NCI-H146 treated with DMSO at 0.1 percent for 48 hours (cell line): ENCODE measurements around the gene NOS2.
"Not testable (repeated sequence)": the region's sequence is repeated elsewhere in the genome, so short reads cannot be mapped to it uniquely, and the experiment has no call there.

ENCODE experiments used
- DNase-seq: peaks from one replicate; lab custom pipeline; 2025; ENCODE audit not compliant: unreplicated experiment; lab: John Stamatoyannopoulos, UW

NOS2 gene

DNA sequence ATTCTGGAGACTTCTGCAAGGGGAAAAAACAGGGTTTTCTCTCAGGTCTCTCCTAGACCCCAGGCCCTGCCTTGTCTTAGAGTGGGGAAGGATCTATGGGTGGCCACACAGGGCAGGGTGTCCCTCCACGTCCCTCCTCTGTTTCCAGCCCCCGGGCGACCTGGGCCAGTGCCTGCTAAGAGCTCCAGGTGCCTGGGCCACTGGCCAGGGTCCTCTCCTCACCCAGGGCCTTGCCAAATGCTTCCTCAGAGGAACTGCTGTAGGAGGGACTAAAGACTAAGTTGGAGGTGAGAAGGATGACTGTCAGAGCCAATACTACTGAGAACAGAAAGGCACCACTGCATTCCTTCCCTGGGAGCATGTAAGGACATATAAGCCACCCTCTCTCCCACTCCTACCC, 11.4 kb downstream of the NOS2 start:
- DNase-seq: no peak

DNA sequence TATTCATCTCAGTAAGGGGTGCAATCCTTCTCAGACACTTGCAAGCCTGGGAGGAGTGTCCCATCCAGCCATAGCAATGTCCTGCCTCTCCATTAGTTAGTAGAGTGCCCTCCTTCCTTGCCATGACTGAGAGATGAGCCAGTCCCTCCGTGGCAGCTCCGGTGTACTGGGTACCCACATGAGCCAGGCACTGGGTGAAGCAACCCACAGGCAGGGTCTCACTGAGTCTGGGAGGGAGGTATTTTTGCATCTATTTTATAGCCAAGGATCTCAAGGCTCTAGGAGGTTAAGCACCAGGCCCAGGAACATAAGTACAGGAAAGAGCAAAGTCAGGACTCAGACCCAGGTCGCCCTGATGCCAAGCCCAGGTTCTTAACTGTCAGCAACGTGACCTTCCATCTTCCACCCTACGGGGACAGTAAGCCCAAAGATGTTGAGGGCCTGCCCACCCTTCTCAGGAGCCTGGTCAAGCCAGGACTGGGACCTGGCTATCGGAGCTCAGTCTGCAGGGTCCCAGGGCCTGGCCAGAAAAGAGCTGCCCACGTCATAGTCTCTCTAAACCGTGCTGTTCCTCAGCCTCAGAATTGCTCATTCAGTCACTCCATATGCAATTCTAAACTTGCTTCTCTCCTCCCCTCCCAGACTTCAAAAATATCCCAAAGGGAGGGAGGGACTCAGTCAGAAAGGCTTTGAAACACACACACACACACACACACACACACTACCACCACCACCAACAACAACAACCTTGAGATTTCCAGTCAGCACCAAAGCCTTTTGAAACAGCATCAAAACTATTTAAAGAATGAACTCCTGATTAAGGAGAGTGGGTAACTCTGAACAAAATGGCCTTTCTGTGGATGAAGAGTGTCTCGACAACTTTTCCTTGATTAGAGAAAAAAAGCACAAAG, 16.6 kb downstream of the NOS2 start:
- DNase-seq: no peak

DNA sequence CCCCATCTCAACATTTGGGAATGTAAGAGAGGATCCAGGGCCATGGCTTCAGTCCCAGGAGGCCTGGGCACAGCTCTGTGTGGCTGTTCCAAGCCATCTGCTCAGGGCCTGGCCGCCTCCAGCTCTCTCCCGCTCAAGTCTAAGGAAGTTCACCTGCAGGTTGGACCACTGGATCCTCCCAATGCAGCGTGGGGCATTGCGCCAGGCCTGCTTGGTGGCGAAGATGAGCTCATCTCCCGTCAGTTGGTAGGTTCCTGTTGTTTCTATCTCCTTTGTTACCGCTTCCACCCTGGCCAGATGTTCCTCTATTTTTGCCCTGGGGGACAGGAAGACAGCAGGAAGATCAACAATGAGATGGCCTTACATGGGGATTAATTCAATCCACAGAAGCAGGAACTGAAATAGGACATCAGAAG, 17.5 kb downstream of the NOS2 start:
- DNase-seq: no peak

DNA sequence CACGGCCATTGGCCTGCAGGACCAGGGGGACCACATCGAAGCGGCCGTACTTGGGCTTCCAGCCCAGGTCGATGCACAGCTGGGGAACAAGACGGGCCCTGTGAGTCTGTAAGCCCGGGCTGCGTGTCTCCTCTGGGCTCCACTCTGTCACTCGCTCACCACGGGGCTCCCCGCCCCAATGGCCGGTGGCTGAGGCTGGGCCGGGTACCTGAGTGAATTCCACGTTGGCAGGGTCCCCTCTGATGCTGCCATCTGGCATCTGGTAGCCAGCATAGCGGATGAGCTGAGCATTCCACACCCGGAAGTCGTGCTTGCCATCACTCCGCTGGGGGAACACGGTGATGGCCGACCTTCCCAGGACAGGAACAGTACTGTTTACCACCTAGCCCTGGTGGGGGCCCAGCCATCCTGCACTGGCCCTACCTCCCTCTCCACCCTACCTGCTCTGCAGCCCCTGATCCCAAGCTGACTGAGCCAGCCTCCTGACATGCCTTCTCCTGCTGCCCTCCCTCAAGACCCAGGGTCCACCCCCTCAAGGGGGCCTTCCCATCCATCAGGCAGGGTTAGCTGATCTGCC, 19.4 kb downstream of the NOS2 start:
- no peak for DNase-seq

DNA sequence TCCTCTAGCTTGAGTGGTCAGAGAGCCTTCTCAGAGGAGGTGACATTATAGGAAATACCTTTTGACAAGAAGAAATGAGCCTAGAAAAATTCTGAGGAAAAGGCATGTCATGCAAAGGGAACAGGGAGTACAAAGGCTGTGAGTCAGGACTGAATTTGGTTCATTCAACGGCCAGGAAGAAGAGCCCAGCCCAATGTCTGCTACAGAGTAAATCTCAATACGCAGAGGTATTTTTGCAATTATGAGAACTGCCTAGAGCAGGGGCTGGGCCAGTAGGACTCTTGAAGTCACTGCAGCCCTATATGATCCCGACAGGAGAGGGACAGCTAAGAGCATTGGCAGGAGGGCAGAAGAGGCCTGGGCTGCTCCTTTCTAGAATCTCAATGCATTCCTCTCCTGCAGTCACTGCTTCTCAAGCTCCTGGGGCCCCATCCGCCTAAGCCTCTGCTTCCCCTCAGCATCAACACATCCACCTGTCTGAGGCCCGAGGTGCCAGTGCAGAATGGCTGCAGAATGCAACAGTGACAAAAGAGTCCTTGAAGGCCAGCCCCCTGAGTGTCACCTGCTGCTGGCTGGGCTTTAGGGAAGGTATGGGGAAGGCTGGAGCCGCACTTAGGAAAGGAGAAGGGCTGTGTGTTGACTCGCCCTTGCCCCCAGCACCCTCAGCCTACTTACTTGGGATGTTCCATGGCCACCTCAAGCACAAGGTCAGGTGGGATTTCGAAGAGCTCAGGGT, 20.1 kb downstream of the NOS2 start:
- no peak for DNase-seq

DNA sequence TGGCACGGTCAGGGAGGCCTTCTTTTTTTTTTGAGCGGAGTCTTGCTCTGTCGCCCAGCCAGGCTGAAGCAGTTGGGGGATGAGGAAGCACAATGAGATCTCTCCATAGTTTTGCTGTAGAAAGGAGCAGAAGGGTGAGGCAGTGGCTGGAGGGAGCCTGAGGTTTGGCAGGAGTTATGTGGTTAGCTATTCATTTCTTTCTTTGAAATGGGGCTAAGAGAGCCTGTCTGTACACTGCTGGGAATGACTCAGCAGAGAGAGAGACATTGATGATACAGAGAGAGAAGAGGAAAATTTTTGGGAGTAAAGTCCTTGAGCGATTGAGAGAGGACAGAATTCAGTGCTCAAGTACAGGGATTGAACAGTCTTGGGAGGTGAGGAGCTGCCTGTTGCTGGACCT, 22.1 kb downstream of the NOS2 start:
- no peak for DNase-seq

DNA sequence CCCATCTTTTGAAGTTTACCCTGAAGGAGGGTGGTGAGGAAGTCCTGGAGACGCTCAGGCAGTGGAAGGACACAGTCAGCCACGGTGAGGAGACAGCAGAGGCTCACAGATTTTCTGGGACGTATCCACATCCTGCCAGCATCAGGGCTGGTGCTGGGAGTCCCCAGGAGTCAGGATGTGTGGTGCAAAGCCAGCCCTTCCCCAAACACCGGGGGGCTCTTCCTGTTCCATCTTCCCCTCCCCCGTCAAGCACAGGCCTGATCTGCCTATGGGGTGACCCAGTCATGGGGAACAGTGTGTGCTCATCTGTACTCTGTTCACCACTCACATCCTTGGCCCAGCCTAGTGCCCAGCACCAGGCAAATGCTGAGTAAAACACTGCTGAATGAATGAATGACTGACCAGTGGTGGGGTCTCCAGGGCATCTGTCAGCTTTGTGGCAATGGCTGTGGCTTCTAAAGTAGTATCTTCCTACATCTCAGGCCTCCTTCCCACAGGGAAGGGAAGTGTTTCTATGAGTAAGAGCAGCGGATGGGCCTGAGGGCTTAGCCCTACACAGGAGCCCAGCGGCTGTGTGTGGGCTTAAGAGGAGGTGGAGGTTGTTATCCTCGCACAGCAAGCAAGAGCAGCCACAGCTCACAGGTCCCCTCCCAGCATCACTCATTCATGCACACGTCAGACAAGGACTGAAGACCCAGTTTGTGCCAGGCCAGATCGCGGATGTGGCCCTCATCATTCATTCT, 23.3 kb downstream of the NOS2 start:
- DNase-seq: no peak

DNA sequence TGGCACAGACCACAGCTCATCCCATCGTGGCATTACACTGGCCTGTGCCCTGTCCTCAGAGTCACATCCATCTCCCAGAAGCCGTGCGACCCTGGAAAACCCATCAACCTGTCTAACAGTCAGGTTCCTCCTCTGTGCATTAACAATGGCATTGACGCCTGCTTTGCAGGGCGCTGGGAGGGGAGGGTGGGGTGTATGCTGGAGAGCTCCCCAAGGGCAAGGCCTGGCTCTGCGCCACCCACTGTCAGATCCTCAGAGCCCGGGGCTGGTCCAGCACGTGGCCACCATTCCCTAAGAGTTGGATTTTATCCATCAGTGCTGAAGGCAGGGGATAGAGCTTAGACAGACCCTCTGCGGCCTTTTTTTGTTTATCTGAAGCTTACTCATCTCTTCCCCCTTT, 28.7 kb downstream of the NOS2 start:
- DNase-seq: no peak

DNA sequence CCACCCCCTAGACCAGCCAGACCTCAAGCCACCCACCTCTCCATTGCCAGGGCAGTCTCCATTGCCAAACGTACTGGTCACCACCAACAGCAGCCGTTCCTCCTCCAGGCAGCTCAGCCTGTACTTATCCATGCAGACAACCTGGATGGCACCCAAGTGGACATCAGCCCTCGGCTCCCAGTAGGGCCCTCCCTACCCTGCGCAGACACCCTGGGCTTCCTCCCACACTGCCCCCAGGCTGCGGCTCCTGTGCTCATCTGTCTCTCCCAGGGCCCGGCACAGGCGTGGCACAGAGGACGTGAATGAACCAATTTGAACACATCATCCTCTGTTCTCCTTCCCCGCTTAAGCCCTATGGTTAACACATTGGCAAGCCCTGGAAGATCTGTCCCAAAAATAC, 29.5 kb downstream of the NOS2 start:
- no peak for DNase-seq

DNA sequence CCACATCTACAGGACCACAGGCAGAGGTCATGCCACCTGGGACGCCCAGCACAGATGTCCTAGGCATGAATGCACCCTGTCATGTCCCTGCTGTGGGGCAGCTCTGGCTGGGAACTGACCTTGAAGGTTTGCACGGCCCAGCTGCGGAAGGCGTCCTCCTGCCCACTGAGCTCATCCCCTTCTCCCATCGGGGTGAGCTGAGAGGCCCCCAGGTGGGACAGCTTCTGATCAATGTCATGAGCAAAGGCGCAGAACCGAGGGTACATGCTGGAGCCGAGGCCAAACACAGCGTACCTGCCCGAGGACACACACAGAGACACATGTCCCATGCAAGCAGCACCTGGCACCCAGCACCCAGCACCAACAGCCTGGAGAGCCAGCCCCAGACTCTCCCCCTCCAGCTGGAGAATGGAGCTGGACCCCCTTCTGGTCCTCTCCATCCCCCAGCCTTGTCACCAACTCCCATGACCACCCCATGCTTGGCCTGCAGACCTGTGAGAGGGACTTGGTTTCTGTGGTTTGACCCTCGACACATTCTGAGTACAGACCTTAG, 31.4 kb downstream of the NOS2 start:
- DNase-seq: no peak

DNA sequence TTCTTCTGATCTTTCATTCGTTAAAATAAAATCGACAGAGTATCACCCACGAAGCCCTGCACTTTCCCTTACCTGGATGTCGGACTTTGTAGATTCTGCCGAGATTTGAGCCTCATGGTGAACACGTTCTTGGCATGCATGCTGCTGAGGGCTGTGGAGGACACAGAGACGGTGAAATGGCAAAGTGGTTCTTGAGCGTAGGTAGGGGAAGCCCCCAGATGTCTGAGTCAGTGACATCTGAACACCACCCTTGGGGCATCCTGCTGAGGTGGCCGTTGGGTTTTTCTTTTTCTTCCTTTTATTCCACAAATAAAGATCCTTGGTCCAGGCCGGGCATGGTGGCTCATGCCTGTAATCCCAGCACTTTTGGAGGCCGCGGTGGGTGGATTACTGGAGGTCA, 33.9 kb downstream of the NOS2 start:
- DNase-seq: no peak

DNA sequence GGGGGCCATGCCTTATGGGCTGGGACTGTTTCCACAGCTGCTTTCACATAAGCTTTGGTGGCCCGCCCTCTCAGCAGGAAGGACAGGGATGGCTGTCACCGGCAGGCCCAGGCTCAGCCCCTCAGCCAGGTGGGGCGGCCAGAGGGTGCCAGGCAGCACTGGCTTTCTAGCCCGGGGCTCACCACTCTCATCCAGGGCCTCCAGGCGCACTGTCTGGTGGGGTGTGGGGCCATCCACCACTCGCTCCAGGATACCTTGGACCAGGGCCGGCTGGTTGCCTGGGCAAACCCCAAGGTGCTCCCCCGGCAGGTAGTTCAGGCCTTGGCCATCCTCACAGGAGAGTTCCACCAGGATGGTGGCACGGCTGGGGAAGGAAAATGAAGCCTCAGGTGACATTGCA, 35.0 kb downstream of the NOS2 start:
- DNase-seq: no peak

DNA sequence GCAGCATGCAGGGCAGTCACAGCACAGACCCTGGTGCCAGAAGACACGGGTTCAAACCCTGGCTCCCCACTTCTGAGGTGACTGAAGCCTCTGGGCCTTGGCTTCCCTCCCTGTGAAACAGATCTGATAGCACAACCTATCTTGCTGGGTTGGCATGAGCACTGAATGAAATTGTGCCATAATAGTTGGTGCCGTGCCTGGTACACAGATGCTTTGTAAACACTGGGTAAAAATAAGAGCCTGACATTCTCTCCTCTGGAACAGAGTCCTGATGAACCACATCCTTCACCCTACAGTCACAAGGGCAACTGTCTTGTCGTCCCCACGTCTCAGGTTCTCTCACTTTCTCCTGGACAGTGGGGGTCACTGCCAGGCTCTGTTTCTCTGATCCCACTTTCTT, 35.7 kb downstream of the NOS2 start:
- DNase-seq: no peak

DNA sequence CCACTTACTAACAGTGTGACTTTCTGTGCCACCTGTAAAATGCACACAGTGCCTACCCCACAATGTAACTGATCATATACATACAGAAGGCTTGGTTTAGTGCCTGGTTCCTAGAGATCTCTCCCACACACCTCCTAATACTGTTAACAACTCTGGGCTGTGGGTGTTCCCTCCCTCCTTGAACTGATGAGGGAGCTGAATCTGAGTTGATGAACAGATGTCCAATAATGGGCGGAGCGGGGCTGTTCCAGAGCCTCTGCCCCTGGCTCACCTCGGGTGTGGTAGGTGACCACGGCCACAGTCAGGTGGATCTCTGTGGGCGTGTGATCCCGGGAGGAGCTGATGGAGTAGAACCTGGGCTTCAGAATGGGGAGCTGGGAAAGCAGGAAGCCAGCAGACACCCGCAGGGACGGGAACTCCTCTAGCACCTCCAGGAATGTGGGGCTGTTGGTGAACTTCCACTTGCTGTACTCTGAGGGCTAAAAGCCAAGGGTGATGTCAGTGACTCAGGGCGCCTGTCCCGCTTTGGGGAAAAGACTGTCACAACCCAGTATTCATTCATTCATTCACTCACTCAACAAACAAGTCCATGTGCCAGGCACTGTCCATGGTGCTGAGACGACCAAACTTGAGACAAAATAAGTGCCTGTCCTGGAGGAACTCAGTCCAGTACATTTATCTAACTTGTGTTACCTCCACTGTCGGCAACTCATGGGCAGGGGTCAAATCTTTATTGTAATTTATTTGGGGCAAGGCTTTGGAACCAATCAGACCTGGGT, 37.6 kb downstream of the NOS2 start:
- no peak for DNase-seq

DNA sequence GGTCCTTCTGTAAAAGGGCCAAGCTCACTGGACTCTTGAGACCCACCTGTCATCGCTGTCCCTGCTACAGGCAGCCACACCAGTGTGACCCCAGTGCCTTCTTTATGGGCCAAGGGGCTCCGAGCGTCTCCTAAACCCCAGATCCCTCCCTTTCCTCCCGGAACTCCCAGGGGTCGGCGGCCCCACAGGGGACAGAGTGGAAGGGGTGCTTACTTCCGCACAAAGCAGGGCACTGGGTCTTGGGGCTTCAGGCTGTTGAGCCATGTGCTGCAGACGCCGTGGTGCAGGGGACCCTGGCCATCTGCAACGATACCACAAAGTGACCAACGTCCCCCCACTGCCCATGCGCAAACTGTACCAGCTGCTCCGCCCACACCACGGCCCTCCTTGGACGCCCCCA, 39.4 kb downstream of the NOS2 start:
- DNase-seq: not testable (repeated sequence)

DNA sequence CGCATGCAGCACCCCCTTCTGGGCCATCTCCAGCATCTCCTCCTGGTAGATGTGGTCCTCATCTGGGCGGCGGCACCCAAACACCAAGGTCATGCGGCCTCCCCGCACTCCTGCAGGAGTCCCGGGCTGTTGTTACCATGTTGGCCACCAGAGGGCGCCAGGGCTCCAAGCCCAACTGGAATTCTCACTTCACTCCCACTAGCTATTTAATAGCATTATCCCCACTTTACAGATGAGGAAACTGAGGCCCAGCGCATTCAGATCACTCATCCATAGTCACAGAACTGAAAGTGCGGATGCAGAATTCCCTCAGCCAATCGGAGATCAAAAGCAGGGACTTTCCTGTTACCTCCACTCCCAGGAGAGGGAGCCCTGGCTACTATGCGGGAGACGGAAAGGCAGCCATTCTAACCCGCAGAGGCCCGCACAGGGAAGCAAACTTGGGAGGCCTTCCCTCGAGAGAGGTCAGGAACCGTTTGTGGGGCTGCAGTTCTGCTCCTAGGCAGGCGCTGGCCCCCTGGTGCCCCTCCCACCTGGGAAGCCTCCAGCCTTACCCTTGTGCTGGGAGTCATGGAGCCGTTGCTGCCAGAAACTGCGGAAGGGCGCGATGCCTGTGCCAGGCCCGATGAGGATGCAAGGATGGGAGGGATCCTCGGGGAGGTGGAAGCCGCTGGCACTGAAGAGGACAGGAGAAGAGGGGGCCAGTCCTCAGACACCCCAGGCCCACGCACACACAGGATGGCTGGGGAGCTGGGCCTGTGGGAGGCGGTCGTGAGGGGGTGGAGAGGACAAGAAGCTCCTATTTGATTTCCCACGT, 40.1 kb downstream of the NOS2 start:
- DNase-seq: no peak

DNA sequence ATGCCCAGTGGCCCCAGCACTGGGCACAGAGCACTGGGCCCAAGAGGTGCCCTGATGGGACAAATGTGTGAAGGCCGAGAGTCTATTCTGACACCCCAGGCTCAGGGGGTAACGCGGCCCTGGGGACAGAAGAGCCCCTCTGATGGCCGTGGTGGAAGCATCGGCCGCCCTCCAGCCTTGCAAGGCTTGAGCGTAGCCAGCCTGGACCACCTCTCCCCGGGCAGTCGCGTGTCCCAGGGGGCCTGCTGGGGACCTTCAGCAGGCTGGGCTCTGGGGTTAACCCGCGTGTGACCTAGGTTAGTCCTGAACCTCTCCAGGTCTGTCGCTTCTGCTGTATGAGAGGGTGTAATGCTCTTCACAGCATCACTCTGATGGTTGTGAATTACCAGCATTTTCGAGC, 40.8 kb downstream of the NOS2 start:
- no peak for DNase-seq

DNA sequence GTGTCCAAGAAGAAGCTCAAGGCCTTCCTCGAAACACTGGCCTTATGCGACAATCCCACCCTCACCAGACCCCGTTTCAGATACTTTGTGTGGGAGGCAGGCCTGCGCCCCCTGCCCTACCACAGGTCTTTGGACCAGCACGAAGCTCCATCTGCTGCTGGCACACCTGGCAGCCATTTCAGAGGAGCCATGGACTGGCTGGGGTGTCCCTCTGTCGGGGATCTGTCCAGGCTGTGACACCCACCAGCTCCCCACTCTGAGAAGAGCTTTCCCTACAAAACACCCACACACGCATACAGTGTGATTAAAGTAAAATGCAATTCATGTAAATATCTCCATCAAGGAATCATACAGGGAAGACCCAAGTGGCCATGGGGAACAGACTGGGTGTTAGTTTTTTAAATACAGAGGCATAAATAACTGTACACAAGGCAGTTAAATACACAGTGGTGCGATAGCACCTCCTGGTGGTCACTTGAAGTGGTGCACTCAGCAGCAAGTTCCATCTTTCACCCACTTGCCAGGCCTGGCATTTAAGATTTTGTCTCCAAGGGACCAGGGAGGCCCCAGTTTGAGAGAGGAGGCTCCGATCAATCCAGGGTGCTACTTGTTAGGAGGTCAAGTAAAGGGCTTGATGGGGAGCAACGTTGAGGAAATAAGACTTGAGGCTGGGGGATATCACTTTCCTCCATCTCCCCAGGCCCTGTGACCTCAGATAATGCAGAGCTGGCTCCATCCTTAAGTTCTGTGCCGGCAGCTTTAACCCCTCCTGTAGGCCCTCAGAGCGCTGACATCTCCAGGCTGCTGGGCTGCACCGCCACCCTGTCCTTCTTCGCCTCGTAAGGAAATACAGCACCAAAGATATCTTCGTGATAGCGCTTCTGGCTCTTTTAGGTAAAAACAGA, 43.6 kb downstream of the NOS2 start:
- DNase-seq: peak; percentile 0
